HL-60/S4 (cell line): ENCODE results near the gene NAAA.
"Not testable (repeated sequence)": the region's sequence is repeated elsewhere in the genome, so short reads cannot be mapped to it uniquely, and the experiment has no call there.

ENCODE experiments used
- in situ Hi-C: fragments of 300-500 bp; cut with MboI; formaldehyde crosslinking; loops from 2 replicates; pipeline ENCODE4 v1.14.3; 2022; ENCODE audit warnings: low sequenced_read_pairs

Gene NAAA

GRCh38 chr4:75940692-75941253, at the start of gene NAAA:
TSS of gene NAAA (minus strand) at chr4:75941013. CDS start at chr4:75940949, 64 bp downstream.
- in situ Hi-C loops: no loop called here

GRCh38 chr4:75989846-75990528, 49.2 kb upstream of the NAAA start:
- in situ Hi-C loops: loop anchor here (10.0 kb wide), 1 partner anchor 95 kb away; no protein-coding TSS in a partner anchor

- in situ Hi-C loops: no loop called here
Observed at GRCh38 chr4:75985116-75985515, 44.3 kb upstream of the NAAA start.

GRCh38 chr4:75980576-75980975, 39.8 kb upstream of the NAAA start:
- in situ Hi-C loops: no loop called here

GRCh38 chr4:75976177-75976576, 35.4 kb upstream of the NAAA start:
- in situ Hi-C loops: no loop called here

- in situ Hi-C loops: no loop called here
Observed at GRCh38 chr4:75973766-75974165, 33.0 kb upstream of the NAAA start.

GRCh38 chr4:75968084-75968483, 27.3 kb upstream of the NAAA start:
- in situ Hi-C loops: no loop called here

GRCh38 chr4:75963558-75963957, 22.7 kb upstream of the NAAA start:
- in situ Hi-C loops: no loop called here

- in situ Hi-C loops: not testable (repeated sequence)
Observed at GRCh38 chr4:75962072-75962471, 21.3 kb upstream of the NAAA start.

- in situ Hi-C loops: not testable (repeated sequence)
Observed at GRCh38 chr4:75958546-75958945, 17.7 kb upstream of the NAAA start.

GRCh38 chr4:75954811-75955210, 14.0 kb upstream of the NAAA start:
- in situ Hi-C loops: not testable (repeated sequence)

- in situ Hi-C loops: no loop called here
Observed at GRCh38 chr4:75953509-75953908, 12.7 kb upstream of the NAAA start.

- in situ Hi-C loops: no loop called here
Observed at GRCh38 chr4:75950213-75950815, 9.5 kb upstream of the NAAA start.

- in situ Hi-C loops: no loop called here
Observed at GRCh38 chr4:75948822-75949444, 8.1 kb upstream of the NAAA start.

- in situ Hi-C loops: no loop called here
Observed at GRCh38 chr4:75939890-75940691, 722 bp downstream of the NAAA start.

GRCh38 chr4:75935628-75936027, 5.2 kb downstream of the NAAA start:
- in situ Hi-C loops: no loop called here

GRCh38 chr4:75930152-75930551, 10.7 kb downstream of the NAAA start:
- in situ Hi-C loops: no loop called here

GRCh38 chr4:75924916-75925315, 15.9 kb downstream of the NAAA start:
- in situ Hi-C loops: not testable (repeated sequence)

GRCh38 chr4:75924309-75924827, 16.4 kb downstream of the NAAA start:
- in situ Hi-C loops: no loop called here

GRCh38 chr4:75922588-75922987, 18.2 kb downstream of the NAAA start:
- in situ Hi-C loops: no loop called here

- in situ Hi-C loops: no loop called here
Observed at GRCh38 chr4:75921910-75922309, 18.9 kb downstream of the NAAA start.
